ENCODE results near the gene PPP1R14B. TPM values are rescaled to one million over a fixed set of nuclear protein-coding genes. Genes with fewer than 3 reads are reported as not detected.
A peak's percentile ranks its signal among the peaks of the same experiment; 100 is the strongest.

The PPP1R14B gene
- total RNA-seq, 4 donors from 2014 or later = 127 to 220 (median 158) TPM

DNA sequence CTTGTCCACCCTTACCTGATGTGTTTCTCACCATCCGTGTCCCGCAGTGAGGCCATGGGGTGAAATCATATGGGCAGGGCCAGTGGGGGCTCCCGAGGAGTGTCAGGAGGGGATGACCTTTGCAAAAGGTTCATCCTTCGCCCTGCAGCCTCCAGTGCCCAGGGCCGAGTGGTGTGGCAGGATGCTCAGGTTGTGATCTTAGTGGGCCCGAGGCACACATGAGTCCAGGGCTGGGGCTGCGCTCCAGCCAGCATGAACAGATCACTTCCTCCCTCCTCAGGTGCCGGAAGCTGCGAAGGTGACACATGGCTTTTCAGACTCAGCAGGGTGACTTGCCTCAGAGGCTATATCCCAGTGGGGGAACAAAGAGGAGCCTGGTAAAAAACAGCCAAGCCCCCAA, 8.7 kb downstream of the PPP1R14B start:
- WGBS = 79% methylated on average over 3 of the region's 9 CpGs
- Histone ChIP-seq H3K9me3 (no peaks in the 10 kb centered on the region), H3K36me3 (peaks cover 20% of the 10 kb centered on the region), H3K27me3 (no peaks in the 10 kb centered on the region), H3K4me3 (no peak overlapping the region), H3K4me1 (peaks cover 81% of the 10 kb centered on the region), H3K27ac (peak overlapping the region; percentile 69)
- no peak for TF ChIP-seq POLR2AphosphoS5 (IDR thresholded peaks at IDR 0.05)
- TF ChIP-seq, protein P1, sequence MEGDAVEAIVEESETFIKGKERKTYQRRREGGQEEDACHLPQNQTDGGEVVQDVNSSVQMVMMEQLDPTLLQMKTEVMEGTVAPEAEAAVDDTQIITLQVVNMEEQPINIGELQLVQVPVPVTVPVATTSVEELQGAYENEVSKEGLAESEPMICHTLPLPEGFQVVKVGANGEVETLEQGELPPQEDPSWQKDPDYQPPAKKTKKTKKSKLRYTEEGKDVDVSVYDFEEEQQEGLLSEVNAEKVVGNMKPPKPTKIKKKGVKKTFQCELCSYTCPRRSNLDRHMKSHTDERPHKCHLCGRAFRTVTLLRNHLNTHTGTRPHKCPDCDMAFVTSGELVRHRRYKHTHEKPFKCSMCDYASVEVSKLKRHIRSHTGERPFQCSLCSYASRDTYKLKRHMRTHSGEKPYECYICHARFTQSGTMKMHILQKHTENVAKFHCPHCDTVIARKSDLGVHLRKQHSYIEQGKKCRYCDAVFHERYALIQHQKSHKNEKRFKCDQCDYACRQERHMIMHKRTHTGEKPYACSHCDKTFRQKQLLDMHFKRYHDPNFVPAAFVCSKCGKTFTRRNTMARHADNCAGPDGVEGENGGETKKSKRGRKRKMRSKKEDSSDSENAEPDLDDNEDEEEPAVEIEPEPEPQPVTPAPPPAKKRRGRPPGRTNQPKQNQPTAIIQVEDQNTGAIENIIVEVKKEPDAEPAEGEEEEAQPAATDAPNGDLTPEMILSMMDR (IDR thresholded peaks at IDR 0.05) = no peak
- no peak for TF ChIP-seq EP300 (IDR thresholded peaks at IDR 0.05)
- TF ChIP-seq POLR2A (IDR thresholded peaks at IDR 0.05) = no peak
- no peak for DNase-seq (ENCODE audit: low spot score in 2 of 2)

DNA sequence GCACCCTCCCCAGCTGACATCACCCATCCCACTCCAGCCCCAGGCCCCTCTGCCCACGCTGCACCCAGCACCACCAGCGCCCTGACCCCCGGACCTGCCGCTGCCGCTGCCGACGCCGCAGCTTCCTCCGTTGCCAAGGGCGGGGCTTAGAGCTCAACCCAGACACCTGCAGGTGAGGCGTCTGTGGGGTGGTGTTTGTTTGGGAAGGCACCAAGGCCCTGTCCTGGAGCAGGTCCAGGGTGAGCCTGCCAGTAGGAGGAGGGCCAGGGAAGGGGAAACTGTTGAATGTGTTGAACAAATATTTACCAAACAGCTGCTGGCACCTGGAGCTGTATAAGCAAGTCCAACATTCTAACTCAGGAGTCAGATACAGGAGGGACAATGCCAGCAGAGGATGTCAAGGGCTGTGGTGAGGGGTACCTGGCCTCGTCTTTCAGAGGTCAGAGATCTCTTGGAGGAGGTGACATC, 9.2 kb downstream of the PPP1R14B start:
- Histone ChIP-seq H3K36me3 (peaks cover 20% of the 10 kb centered on the region), H3K27ac (peak overlapping the region; percentile 69), H3K9me3 (no peaks in the 10 kb centered on the region), H3K27me3 (no peaks in the 10 kb centered on the region), H3K4me3 (peak overlapping the region; percentile 9), H3K4me1 (peaks cover 81% of the 10 kb centered on the region)
- TF ChIP-seq POLR2AphosphoS5 (IDR thresholded peaks at IDR 0.05) (no peak), EP300 (IDR thresholded peaks at IDR 0.05) (no peak), POLR2A (IDR thresholded peaks at IDR 0.05) (no peak)
- TF ChIP-seq, protein P1 (IDR thresholded peaks at IDR 0.05) = no peak
- WGBS = 58% methylated on average over 11 of the region's 12 CpGs
- DNase-seq (ENCODE audit: low spot score in 2 of 2) = peak in 1 of 2 donors; percentile 81

GRCh38 chr11:64235437-64236161, 11.1 kb downstream of the PPP1R14B start:
- Histone ChIP-seq H3K4me3 (peak overlapping the region; percentile 73), H3K9me3 (no peaks in the 10 kb centered on the region), H3K4me1 (peaks cover 91% of the 10 kb centered on the region), H3K27me3 (no peaks in the 10 kb centered on the region), H3K36me3 (peaks cover 20% of the 10 kb centered on the region), H3K27ac (peak overlapping the region; percentile 86)
- TF ChIP-seq EP300 (IDR thresholded peaks at IDR 0.05) (no peak), POLR2A (IDR thresholded peaks at IDR 0.05) (no peak), POLR2AphosphoS5 (IDR thresholded peaks at IDR 0.05) (no peak)
- TF ChIP-seq, protein P1 (IDR thresholded peaks at IDR 0.05) = no peak
- WGBS = 80% methylated on average over 11 of the region's 12 CpGs
- DNase-seq (ENCODE audit: low spot score in 2 of 2) = no peak

- H3K4me1 ChIP-seq = peaks cover 91% of the 10 kb centered on the region
- 7% methylated on average over 3 of the region's 80 CpGs for WGBS
These were observed 11.9 kb downstream of the PPP1R14B start for GRCh38 chr11:64234647-64235379.

More at GRCh38 chr11:64234647-64235379, 11.9 kb downstream of the PPP1R14B start:
- no peaks in the 10 kb centered on the region for H3K27me3 ChIP-seq
- no peaks in the 10 kb centered on the region for H3K9me3 ChIP-seq
- TF ChIP-seq POLR2AphosphoS5 (IDR thresholded peaks at IDR 0.05) (no peak), EP300 (IDR thresholded peaks at IDR 0.05) (no peak), POLR2A (IDR thresholded peaks at IDR 0.05) (no peak)
- TF ChIP-seq, protein P1 (IDR thresholded peaks at IDR 0.05) = no peak
- peak overlapping the region; percentile 73 for H3K4me3 ChIP-seq
- peaks cover 20% of the 10 kb centered on the region for H3K36me3 ChIP-seq
- H3K27ac ChIP-seq = peak overlapping the region; percentile 86
- DNase-seq (ENCODE audit: low spot score in 2 of 2) = no peak
